8988T (cell line): ENCODE measurements around the gene CES4A.
"Not testable (repeated sequence)": the region's sequence is repeated elsewhere in the genome, so short reads cannot be mapped to it uniquely, and the experiment has no call there.

Experiments used
- DNase-seq: peaks from one replicate; pipeline ENCODE4 v3.0.0; 2011

The CES4A gene

GRCh38 chr16:67024384-67025209 lies 36.2 kb downstream of the CES4A start:
- no peak for DNase-seq

- DNase-seq, result no peak
Observed at GRCh38 chr16:67025210-67025550, 36.8 kb downstream of the CES4A start.

GRCh38 chr16:67026570-67026969 lies 38.2 kb downstream of the CES4A start:
- DNase-seq, result no peak

- DNase-seq, result no peak
Observed at GRCh38 chr16:67027046-67027445, 38.7 kb downstream of the CES4A start.

- no peak for DNase-seq
Observed at GRCh38 chr16:67028167-67028695, 39.8 kb downstream of the CES4A start.

GRCh38 chr16:67028696-67029253 lies 40.4 kb downstream of the CES4A start, which contains the start of gene CBFB:
Gene CBFB (plus strand): TSS chr16:67029149. CDS start chr16:67029408, 259 bp downstream.
- peak; percentile 100 for DNase-seq

GRCh38 chr16:67029254-67030096 lies 41.1 kb downstream of the CES4A start:
- peak; percentile 64 for DNase-seq

GRCh38 chr16:67030221-67030962 lies 42.0 kb downstream of the CES4A start:
- DNase-seq, result no peak

- DNase-seq, result no peak
Observed at GRCh38 chr16:67034487-67034886, 46.1 kb downstream of the CES4A start.

GRCh38 chr16:67035364-67035763 lies 47.0 kb downstream of the CES4A start:
- no peak for DNase-seq

- DNase-seq, result no peak
Observed at GRCh38 chr16:67036323-67036741, 47.9 kb downstream of the CES4A start.

- DNase-seq, result no peak
Observed at GRCh38 chr16:67039260-67040020, 51.1 kb downstream of the CES4A start.

GRCh38 chr16:67040166-67040565 lies 51.8 kb downstream of the CES4A start:
- no peak for DNase-seq

- no peak for DNase-seq
Observed at GRCh38 chr16:67040906-67041305, 52.5 kb downstream of the CES4A start.

- not testable (repeated sequence) for DNase-seq
Observed at GRCh38 chr16:67041520-67041919, 53.1 kb downstream of the CES4A start.

GRCh38 chr16:67043420-67043819 lies 55.0 kb downstream of the CES4A start:
- DNase-seq, result no peak

- no peak for DNase-seq
Observed at GRCh38 chr16:67050796-67051195, 62.4 kb downstream of the CES4A start.

- DNase-seq, result no peak
Observed at GRCh38 chr16:67052399-67052798, 64.0 kb downstream of the CES4A start.

GRCh38 chr16:67053767-67054334 lies 65.5 kb downstream of the CES4A start:
- DNase-seq, result no peak

- no peak for DNase-seq
Observed at GRCh38 chr16:67054901-67055300, 66.5 kb downstream of the CES4A start.

- DNase-seq, result no peak
Observed at GRCh38 chr16:67055712-67056487, 67.5 kb downstream of the CES4A start.
